GM23338 (cell line): ENCODE data around the gene C14orf93. TPM values are rescaled to one million over a fixed set of nuclear protein-coding genes. Genes with fewer than 3 reads are reported as not detected.

Source experiments
- ATAC-seq: fragments of 200-7000 bp; cut with Tn5 transposase; 3 replicates; pipeline ENCODE4 v1.9.1; 2020
- DNase-seq: peaks from one replicate; pipeline ENCODE4 v3.0.0-alpha.2; 2015; ENCODE audit warnings: low spot score
- H2AFZ ChIP-seq: fragments of 200-600 bp; sonication (generic); 2 replicates; pipeline ENCODE4 v1.8.0; 2016; ENCODE audit warnings: antibody characterized with exemption, mild to moderate bottlenecking, moderate library complexity
- H3F3A ChIP-seq: fragments of 200-600 bp; sonication (generic); replicated peaks from 2 replicates; pipeline ENCODE4 v1.8.0; 2017; ENCODE audit warnings: antibody characterized with exemption, mixed run types, low read depth
- H3K27ac ChIP-seq: fragments of 200-600 bp; sonication (generic); 2 replicates; pipeline ENCODE4 v1.6.1; 2016; ENCODE audit warnings: low read depth
- H3K27me3 ChIP-seq: fragments of 200-600 bp; sonication (generic); 2 replicates; pipeline ENCODE4 v1.8.0; 2016; ENCODE audit warnings: mild to moderate bottlenecking, mixed run types, moderate library complexity; ENCODE audit not compliant: insufficient read depth
- H3K36me3 ChIP-seq: fragments of 200-600 bp; sonication (generic); 2 replicates; pipeline ENCODE4 v1.8.0; 2016; ENCODE audit warnings: mild to moderate bottlenecking; ENCODE audit not compliant: insufficient read depth
- H3K4me1 ChIP-seq: fragments of 200-600 bp; sonication (generic); 2 replicates; pipeline ENCODE4 v1.8.0; 2016; ENCODE audit warnings: mild to moderate bottlenecking, moderate library complexity; ENCODE audit not compliant: insufficient read depth
- H3K4me2 ChIP-seq: fragments of 200-600 bp; sonication (generic); 2 replicates; pipeline ENCODE4 v1.7.1; 2017; ENCODE audit warnings: mixed run types
- H3K4me3 ChIP-seq: fragments of 200-600 bp; sonication (generic); 2 replicates; pipeline ENCODE4 v1.6.1; 2016; ENCODE audit warnings: mixed run types
- H3K79me2 ChIP-seq: fragments of 200-600 bp; sonication (generic); replicated peaks from 2 replicates; pipeline ENCODE4 v1.8.0; 2017; ENCODE audit warnings: mild to moderate bottlenecking; ENCODE audit not compliant: insufficient read depth
- H3K9me2 ChIP-seq: fragments of 200-600 bp; sonication (generic); 2 replicates; pipeline ENCODE4 v1.8.0; 2017; ENCODE audit not compliant: insufficient read depth
- H4K20me1 ChIP-seq: fragments of 200-600 bp; sonication (generic); replicated peaks from 2 replicates; pipeline ENCODE4 v1.8.0; 2017; ENCODE audit warnings: mild to moderate bottlenecking; ENCODE audit not compliant: insufficient read depth
- H3K27ac Mint-ChIP-seq: 2 replicates; pipeline ENCODE4 v1.8.0; 2020; ENCODE audit warnings: inconsistent platforms, mild to moderate bottlenecking, moderate library complexity, mixed read lengths
- H3K27me3 Mint-ChIP-seq: 3 replicates; pipeline ENCODE4 v1.8.0; 2022; ENCODE audit warnings: low read depth, mild to moderate bottlenecking, moderate library complexity, mixed read lengths, inconsistent platforms; ENCODE audit not compliant: insufficient read depth, poor library complexity
- H3K36me3 Mint-ChIP-seq: 3 replicates; pipeline ENCODE4 v1.8.0; 2021; ENCODE audit warnings: low read depth, mild to moderate bottlenecking, inconsistent platforms, moderate library complexity, mixed read lengths
- H3K4me1 Mint-ChIP-seq: 3 replicates; pipeline ENCODE4 v1.8.0; 2020; ENCODE audit warnings: mild to moderate bottlenecking, inconsistent platforms, mixed read lengths
- H3K4me3 Mint-ChIP-seq: 3 replicates; pipeline ENCODE4 v1.8.0; 2021; ENCODE audit warnings: moderate library complexity, mild to moderate bottlenecking, inconsistent platforms, mixed read lengths
- H3K9me3 Mint-ChIP-seq: 3 replicates; pipeline ENCODE4 v1.8.0; 2020; ENCODE audit warnings: moderate library complexity, mild to moderate bottlenecking, inconsistent platforms, mixed read lengths
- CREB1 ChIP-seq: fragments of 250-450 bp; sonication (Bioruptor Pico); IDR thresholded peaks from 2 replicates; pipeline ENCODE4 v1.5.0; 2020; ENCODE audit warnings: low read depth, mild to moderate bottlenecking, moderate library complexity
- EZH2 ChIP-seq: fragments of 200-600 bp; sonication (generic); IDR thresholded peaks from one replicate; pipeline ENCODE4 v1.8.0; 2017; ENCODE audit warnings: antibody characterized with exemption, mild to moderate bottlenecking, low read depth; ENCODE audit not compliant: unreplicated experiment
- EZH2phosphoT487 ChIP-seq: fragments of 200-600 bp; sonication (generic); IDR thresholded peaks from one replicate; pipeline ENCODE4 v1.8.1; 2018; ENCODE audit warnings: antibody characterized with exemption; ENCODE audit not compliant: unreplicated experiment
- JUNB ChIP-seq: IDR thresholded peaks from one replicate; pipeline ENCODE4 v1.6.1; 2016; ENCODE audit warnings: antibody characterized with exemption; ENCODE audit not compliant: unreplicated experiment
- NANOG ChIP-seq: IDR thresholded peaks from 2 replicates; pipeline ENCODE4 v1.6.1; 2016; ENCODE audit warnings: antibody characterized with exemption, borderline replicate concordance
- POLR2AphosphoS5 ChIP-seq: IDR thresholded peaks from 2 replicates; pipeline ENCODE4 v1.6.1; 2016; ENCODE audit warnings: antibody characterized with exemption, low read depth
- STAT1 ChIP-seq: IDR thresholded peaks from one replicate; pipeline ENCODE4 v1.6.1; 2016; ENCODE audit warnings: antibody characterized with exemption; ENCODE audit not compliant: unreplicated experiment
- ZNF114 ChIP-seq: fragments of 250-450 bp; sonication (Bioruptor Pico); IDR thresholded peaks from 2 replicates; pipeline ENCODE4 v1.5.0; 2020; ENCODE audit warnings: mild to moderate bottlenecking, moderate library complexity
- ZNF331 ChIP-seq: fragments of 250-450 bp; sonication (Bioruptor Pico); IDR thresholded peaks from 2 replicates; pipeline ENCODE4 v1.5.0; 2020; ENCODE audit warnings: low read depth, mild to moderate bottlenecking, moderate library complexity
- polyA plus RNA-seq: library from polyadenylated mRNA; unstranded; fragments of >200 nt; fragmentation: Nextera tagmentation; extraction: Ambion mirVana; gene quantifications from 2 replicates; pipeline ENCODE4 v1.2.1, GENCODE V29; 2016
- total RNA-seq: library from RNA; depleted of rRNA; stranded (reverse); fragments of >200 nt; shearing (Covaris generic); gene quantifications from 2 replicates; pipeline ENCODE4 v1.2.3, GENCODE V29; 2014
- TF ChIP-seq, protein P1 (sequence below): fragments of 250-450 bp; sonication (Bioruptor Pico); IDR thresholded peaks from 2 replicates; pipeline ENCODE4 v1.5.0; 2020; ENCODE audit warnings: mild to moderate bottlenecking, moderate library complexity
- TF ChIP-seq, protein P2 (sequence below): IDR thresholded peaks from 2 replicates; pipeline ENCODE4 v1.6.1; 2016; ENCODE audit warnings: antibody characterized with exemption
- TF ChIP-seq, protein P3 (sequence below), 2 experiments: fragments of 200-600 bp in 1 of 2; sonication (generic) in 1 of 2; conservative IDR thresholded peaks; 2 replicates each; pipeline versions ENCODE4 v1.5.1 to v1.6.1; 2016 to 2017; ENCODE audit warnings: antibody characterized with exemption in 2 of 2, low read depth in 2 of 2, mild to moderate bottlenecking in 2 of 2, moderate library complexity in 1 of 2
- TF ChIP-seq, protein P4 (sequence below): IDR thresholded peaks from one replicate; pipeline ENCODE4 v1.6.1; 2018; ENCODE audit warnings: antibody characterized with exemption; ENCODE audit not compliant: unreplicated experiment

The C14orf93 gene
- total and polyA plus RNA-seq, 2 experiments from 2014 or later: 3.5 to 11.7 TPM

DNA sequence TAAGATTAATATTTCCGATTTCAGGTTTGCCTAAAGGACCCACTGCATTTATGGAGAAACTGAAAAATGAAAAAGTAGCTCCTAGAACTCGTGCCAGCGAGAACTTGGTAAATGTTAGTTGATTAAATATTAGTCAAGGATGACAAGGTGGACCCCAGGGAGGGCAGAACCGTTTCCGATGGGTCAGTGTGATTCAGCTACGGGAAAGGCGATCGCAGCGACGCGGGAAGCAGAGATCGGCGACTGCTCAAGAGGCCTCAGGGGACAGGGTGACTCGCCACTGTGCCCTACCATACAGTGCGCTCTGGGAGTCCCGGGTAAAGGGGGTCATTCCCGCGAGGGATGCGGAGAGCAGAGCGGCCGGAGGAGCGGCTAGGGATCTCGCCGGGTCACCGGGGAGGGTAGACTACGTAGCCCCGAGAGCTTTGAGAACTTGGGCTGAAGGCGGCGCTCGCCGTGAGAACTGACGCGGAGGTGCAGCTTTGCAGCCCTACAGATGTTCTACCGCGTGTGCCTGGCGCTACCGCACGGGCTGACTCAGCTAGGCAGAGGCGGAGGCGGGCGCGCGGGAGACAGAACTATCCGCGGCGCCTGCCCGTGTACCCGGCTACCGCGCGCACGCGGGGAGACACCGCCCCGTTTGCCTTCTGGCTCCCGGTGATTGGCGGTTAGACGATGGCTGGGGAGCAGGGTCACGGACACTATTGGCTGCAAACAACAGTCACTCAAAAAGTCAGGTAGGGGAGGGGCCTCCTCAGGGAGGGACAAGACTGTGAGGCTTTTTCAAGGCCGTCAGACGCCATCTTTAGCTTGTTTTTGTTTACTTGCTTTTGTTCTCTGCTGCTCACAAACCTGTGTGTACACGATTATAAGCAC is 3.2 kb downstream of the C14orf93 start:
- no peaks in the 10 kb centered on the region; the same call in 2 of the 3 replicates for H3K9me3 Mint-ChIP-seq
- H3K27ac ChIP-seq: peak overlapping the region; percentile 96

More for the DNA sequence above, 3.2 kb downstream of the C14orf93 start:
- H3K9me2 ChIP-seq: no peaks in the 10 kb centered on the region
- H3F3A ChIP-seq: 0 out of 2 replicates have a peak, but pooled peaks cover 5% of the 10 kb centered on the region
- H2AFZ ChIP-seq: peak overlapping the region; percentile 60
- Mint-ChIP-seq H3K36me3 (peaks cover 5% of the 10 kb centered on the region; the same call in 2 of the 3 replicates), H3K27me3 (peaks cover 8% of the 10 kb centered on the region), H3K4me3 (peak overlapping the region; percentile 94), H3K4me1 (peaks cover 29% of the 10 kb centered on the region), H3K27ac (peak overlapping the region; percentile 100)
- no peaks in the 10 kb centered on the region for H4K20me1 ChIP-seq
- H3K79me2 ChIP-seq: no peaks in the 10 kb centered on the region
- peak overlapping the region; percentile 79 for H3K4me2 ChIP-seq
- H3K27me3 ChIP-seq: no peaks in the 10 kb centered on the region
- H3K4me1 ChIP-seq: peaks cover 11% of the 10 kb centered on the region; the same call in 1 of the 2 replicates
- peak; percentile 95 for ATAC-seq
- peak; percentile 98 for DNase-seq
- TF ChIP-seq JUNB (no peak), EZH2 (no peak), EZH2phosphoT487 (no peak), CREB1 (CRISPR knock-in tag) (peak; percentile 74), POLR2AphosphoS5 (peak; percentile 94), ZNF331 (CRISPR knock-in tag) (no peak), ZNF114 (CRISPR knock-in tag) (no peak), STAT1 (no peak), NANOG (peak; percentile 30; the same call in 1 of the 2 replicates)
- TF ChIP-seq, protein P1, sequence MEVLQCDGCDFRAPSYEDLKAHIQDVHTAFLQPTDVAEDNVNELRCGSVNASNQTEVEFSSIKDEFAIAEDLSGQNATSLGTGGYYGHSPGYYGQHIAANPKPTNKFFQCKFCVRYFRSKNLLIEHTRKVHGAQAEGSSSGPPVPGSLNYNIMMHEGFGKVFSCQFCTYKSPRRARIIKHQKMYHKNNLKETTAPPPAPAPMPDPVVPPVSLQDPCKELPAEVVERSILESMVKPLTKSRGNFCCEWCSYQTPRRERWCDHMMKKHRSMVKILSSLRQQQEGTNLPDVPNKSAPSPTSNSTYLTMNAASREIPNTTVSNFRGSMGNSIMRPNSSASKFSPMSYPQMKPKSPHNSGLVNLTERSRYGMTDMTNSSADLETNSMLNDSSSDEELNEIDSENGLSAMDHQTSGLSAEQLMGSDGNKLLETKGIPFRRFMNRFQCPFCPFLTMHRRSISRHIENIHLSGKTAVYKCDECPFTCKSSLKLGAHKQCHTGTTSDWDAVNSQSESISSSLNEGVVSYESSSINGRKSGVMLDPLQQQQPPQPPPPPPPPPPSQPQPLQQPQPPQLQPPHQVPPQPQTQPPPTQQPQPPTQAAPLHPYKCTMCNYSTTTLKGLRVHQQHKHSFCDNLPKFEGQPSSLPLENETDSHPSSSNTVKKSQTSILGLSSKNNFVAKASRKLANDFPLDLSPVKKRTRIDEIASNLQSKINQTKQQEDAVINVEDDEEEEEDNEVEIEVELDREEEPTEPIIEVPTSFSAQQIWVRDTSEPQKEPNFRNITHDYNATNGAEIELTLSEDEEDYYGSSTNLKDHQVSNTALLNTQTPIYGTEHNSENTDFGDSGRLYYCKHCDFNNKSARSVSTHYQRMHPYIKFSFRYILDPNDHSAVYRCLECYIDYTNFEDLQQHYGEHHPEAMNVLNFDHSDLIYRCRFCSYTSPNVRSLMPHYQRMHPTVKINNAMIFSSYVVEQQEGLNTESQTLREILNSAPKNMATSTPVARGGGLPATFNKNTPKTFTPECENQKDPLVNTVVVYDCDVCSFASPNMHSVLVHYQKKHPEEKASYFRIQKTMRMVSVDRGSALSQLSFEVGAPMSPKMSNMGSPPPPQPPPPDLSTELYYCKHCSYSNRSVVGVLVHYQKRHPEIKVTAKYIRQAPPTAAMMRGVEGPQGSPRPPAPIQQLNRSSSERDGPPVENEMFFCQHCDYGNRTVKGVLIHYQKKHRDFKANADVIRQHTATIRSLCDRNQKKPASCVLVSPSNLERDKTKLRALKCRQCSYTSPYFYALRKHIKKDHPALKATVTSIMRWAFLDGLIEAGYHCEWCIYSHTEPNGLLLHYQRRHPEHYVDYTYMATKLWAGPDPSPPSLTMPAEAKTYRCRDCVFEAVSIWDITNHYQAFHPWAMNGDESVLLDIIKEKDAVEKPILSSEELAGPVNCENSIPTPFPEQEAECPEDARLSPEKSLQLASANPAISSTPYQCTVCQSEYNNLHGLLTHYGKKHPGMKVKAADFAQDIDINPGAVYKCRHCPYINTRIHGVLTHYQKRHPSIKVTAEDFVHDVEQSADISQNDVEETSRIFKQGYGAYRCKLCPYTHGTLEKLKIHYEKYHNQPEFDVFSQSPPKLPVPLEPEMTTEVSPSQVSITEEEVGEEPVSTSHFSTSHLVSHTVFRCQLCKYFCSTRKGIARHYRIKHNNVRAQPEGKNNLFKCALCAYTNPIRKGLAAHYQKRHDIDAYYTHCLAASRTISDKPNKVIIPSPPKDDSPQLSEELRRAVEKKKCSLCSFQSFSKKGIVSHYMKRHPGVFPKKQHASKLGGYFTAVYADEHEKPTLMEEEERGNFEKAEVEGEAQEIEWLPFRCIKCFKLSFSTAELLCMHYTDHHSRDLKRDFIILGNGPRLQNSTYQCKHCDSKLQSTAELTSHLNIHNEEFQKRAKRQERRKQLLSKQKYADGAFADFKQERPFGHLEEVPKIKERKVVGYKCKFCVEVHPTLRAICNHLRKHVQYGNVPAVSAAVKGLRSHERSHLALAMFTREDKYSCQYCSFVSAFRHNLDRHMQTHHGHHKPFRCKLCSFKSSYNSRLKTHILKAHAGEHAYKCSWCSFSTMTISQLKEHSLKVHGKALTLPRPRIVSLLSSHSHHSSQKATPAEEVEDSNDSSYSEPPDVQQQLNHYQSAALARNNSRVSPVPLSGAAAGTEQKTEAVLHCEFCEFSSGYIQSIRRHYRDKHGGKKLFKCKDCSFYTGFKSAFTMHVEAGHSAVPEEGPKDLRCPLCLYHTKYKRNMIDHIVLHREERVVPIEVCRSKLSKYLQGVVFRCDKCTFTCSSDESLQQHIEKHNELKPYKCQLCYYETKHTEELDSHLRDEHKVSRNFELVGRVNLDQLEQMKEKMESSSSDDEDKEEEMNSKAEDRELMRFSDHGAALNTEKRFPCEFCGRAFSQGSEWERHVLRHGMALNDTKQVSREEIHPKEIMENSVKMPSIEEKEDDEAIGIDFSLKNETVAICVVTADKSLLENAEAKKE (CRISPR knock-in tag): no peak
- TF ChIP-seq, protein P2, sequence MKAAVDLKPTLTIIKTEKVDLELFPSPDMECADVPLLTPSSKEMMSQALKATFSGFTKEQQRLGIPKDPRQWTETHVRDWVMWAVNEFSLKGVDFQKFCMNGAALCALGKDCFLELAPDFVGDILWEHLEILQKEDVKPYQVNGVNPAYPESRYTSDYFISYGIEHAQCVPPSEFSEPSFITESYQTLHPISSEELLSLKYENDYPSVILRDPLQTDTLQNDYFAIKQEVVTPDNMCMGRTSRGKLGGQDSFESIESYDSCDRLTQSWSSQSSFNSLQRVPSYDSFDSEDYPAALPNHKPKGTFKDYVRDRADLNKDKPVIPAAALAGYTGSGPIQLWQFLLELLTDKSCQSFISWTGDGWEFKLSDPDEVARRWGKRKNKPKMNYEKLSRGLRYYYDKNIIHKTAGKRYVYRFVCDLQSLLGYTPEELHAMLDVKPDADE: no peak; the same call in 1 of the 2 replicates
- TF ChIP-seq, protein P3, sequence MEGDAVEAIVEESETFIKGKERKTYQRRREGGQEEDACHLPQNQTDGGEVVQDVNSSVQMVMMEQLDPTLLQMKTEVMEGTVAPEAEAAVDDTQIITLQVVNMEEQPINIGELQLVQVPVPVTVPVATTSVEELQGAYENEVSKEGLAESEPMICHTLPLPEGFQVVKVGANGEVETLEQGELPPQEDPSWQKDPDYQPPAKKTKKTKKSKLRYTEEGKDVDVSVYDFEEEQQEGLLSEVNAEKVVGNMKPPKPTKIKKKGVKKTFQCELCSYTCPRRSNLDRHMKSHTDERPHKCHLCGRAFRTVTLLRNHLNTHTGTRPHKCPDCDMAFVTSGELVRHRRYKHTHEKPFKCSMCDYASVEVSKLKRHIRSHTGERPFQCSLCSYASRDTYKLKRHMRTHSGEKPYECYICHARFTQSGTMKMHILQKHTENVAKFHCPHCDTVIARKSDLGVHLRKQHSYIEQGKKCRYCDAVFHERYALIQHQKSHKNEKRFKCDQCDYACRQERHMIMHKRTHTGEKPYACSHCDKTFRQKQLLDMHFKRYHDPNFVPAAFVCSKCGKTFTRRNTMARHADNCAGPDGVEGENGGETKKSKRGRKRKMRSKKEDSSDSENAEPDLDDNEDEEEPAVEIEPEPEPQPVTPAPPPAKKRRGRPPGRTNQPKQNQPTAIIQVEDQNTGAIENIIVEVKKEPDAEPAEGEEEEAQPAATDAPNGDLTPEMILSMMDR (conservative IDR thresholded peaks at IDR 0.05; ENCODE audit: low read depth in 2 of 2): no peak; a peak in 1 of 4 replicates
- TF ChIP-seq, protein P4, sequence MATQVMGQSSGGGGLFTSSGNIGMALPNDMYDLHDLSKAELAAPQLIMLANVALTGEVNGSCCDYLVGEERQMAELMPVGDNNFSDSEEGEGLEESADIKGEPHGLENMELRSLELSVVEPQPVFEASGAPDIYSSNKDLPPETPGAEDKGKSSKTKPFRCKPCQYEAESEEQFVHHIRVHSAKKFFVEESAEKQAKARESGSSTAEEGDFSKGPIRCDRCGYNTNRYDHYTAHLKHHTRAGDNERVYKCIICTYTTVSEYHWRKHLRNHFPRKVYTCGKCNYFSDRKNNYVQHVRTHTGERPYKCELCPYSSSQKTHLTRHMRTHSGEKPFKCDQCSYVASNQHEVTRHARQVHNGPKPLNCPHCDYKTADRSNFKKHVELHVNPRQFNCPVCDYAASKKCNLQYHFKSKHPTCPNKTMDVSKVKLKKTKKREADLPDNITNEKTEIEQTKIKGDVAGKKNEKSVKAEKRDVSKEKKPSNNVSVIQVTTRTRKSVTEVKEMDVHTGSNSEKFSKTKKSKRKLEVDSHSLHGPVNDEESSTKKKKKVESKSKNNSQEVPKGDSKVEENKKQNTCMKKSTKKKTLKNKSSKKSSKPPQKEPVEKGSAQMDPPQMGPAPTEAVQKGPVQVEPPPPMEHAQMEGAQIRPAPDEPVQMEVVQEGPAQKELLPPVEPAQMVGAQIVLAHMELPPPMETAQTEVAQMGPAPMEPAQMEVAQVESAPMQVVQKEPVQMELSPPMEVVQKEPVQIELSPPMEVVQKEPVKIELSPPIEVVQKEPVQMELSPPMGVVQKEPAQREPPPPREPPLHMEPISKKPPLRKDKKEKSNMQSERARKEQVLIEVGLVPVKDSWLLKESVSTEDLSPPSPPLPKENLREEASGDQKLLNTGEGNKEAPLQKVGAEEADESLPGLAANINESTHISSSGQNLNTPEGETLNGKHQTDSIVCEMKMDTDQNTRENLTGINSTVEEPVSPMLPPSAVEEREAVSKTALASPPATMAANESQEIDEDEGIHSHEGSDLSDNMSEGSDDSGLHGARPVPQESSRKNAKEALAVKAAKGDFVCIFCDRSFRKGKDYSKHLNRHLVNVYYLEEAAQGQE: no peak
- peak overlapping the region; percentile 64 for H3K4me3 ChIP-seq
- H3K36me3 ChIP-seq: no peaks in the 10 kb centered on the region
